Neuron (in vitro differentiated cells): Measurements from ENCODE around the gene SYT9.

Experiments used
- H2AFZ ChIP-seq: one replicate; pipeline ENCODE4 v1.6.1; 2013; ENCODE audit warnings: low read depth, mild to moderate bottlenecking, inconsistent platforms, low read length, moderate library complexity
- H3K27me3 ChIP-seq: one replicate; pipeline ENCODE4 v1.6.1; 2013; ENCODE audit warnings: low read length; ENCODE audit not compliant: insufficient read depth
- H3K36me3 ChIP-seq: one replicate; pipeline ENCODE4 v1.6.1; 2013; ENCODE audit warnings: low read length; ENCODE audit not compliant: insufficient read depth
- H3K4me1 ChIP-seq: one replicate; pipeline ENCODE4 v1.6.1; 2013; ENCODE audit warnings: low read length; ENCODE audit not compliant: insufficient read depth
- H3K4me3 ChIP-seq: 2 replicates; pipeline ENCODE4 v1.5.1; 2013; ENCODE audit warnings: mild to moderate bottlenecking, low read length, moderate library complexity
- H3K9me3 ChIP-seq: one replicate; pipeline ENCODE4 v1.6.1; 2013; ENCODE audit warnings: low read length

Gene SYT9

GRCh38 chr11:7449211-7449840 lies 197.6 kb downstream of the SYT9 start:
- Histone ChIP-seq H3K4me3 (no peak overlapping the region), H3K27me3 (no peaks in the 10 kb centered on the region), H3K36me3 (no peaks in the 10 kb centered on the region), H2AFZ (no peak overlapping the region), H3K9me3 (no peaks in the 10 kb centered on the region), H3K4me1 (no peaks in the 10 kb centered on the region)

GRCh38 chr11:7449841-7450214 lies 198.1 kb downstream of the SYT9 start:
- no peaks in the 10 kb centered on the region for H3K27me3 ChIP-seq
- no peak overlapping the region for H2AFZ ChIP-seq
- H3K36me3 ChIP-seq = no peaks in the 10 kb centered on the region
- no peak overlapping the region for H3K4me3 ChIP-seq
- no peaks in the 10 kb centered on the region for H3K9me3 ChIP-seq
- H3K4me1 ChIP-seq = no peaks in the 10 kb centered on the region

GRCh38 chr11:7450836-7451235 lies 199.1 kb downstream of the SYT9 start:
- Histone ChIP-seq H3K4me3 (no peak overlapping the region), H2AFZ (no peak overlapping the region), H3K27me3 (no peaks in the 10 kb centered on the region)

GRCh38 chr11:7451520-7451919 lies 199.8 kb downstream of the SYT9 start:
- no peaks in the 10 kb centered on the region for H3K9me3 ChIP-seq
- no peaks in the 10 kb centered on the region for H3K27me3 ChIP-seq
- no peaks in the 10 kb centered on the region for H3K4me1 ChIP-seq
- no peak overlapping the region for H2AFZ ChIP-seq
- no peak overlapping the region for H3K4me3 ChIP-seq
- H3K36me3 ChIP-seq = no peaks in the 10 kb centered on the region

More at GRCh38 chr11:7450836-7451235, 199.1 kb downstream of the SYT9 start:
- Histone ChIP-seq H3K36me3 (no peaks in the 10 kb centered on the region), H3K4me1 (no peaks in the 10 kb centered on the region), H3K9me3 (no peaks in the 10 kb centered on the region)

GRCh38 chr11:7451952-7452494 lies 200.3 kb downstream of the SYT9 start:
- no peak overlapping the region for H3K4me3 ChIP-seq
- H2AFZ ChIP-seq = no peak overlapping the region

GRCh38 chr11:7454854-7455253 lies 203.2 kb downstream of the SYT9 start:
- no peak overlapping the region for H3K4me3 ChIP-seq
- no peaks in the 10 kb centered on the region for H3K36me3 ChIP-seq
- H3K9me3 ChIP-seq = no peaks in the 10 kb centered on the region
- H3K4me1 ChIP-seq = no peaks in the 10 kb centered on the region
- H2AFZ ChIP-seq = no peak overlapping the region
- H3K27me3 ChIP-seq = no peaks in the 10 kb centered on the region

More at GRCh38 chr11:7451952-7452494, 200.3 kb downstream of the SYT9 start:
- Histone ChIP-seq H3K27me3 (no peaks in the 10 kb centered on the region), H3K36me3 (no peaks in the 10 kb centered on the region), H3K4me1 (no peaks in the 10 kb centered on the region), H3K9me3 (no peaks in the 10 kb centered on the region)

GRCh38 chr11:7457211-7457610 lies 205.5 kb downstream of the SYT9 start:
- no peaks in the 10 kb centered on the region for H3K4me1 ChIP-seq
- no peaks in the 10 kb centered on the region for H3K9me3 ChIP-seq
- no peaks in the 10 kb centered on the region for H3K36me3 ChIP-seq
- no peak overlapping the region for H3K4me3 ChIP-seq
- no peak overlapping the region for H2AFZ ChIP-seq
- H3K27me3 ChIP-seq = no peaks in the 10 kb centered on the region

- Histone ChIP-seq H3K9me3 (no peaks in the 10 kb centered on the region), H3K4me3 (no peak overlapping the region), H3K27me3 (no peaks in the 10 kb centered on the region), H2AFZ (no peak overlapping the region), H3K4me1 (no peaks in the 10 kb centered on the region), H3K36me3 (no peaks in the 10 kb centered on the region)
Observed at GRCh38 chr11:7462706-7463105, 211.0 kb downstream of the SYT9 start.

- Histone ChIP-seq H3K27me3 (no peaks in the 10 kb centered on the region), H3K36me3 (no peaks in the 10 kb centered on the region), H3K9me3 (no peaks in the 10 kb centered on the region), H2AFZ (no peak overlapping the region), H3K4me1 (no peaks in the 10 kb centered on the region), H3K4me3 (no peak overlapping the region)
Observed at GRCh38 chr11:7467652-7468051, 215.9 kb downstream of the SYT9 start.

GRCh38 chr11:7469351-7469865 lies 217.7 kb downstream of the SYT9 start:
- Histone ChIP-seq H3K9me3 (no peaks in the 10 kb centered on the region), H3K4me1 (no peaks in the 10 kb centered on the region), H2AFZ (no peak overlapping the region), H3K4me3 (no peak overlapping the region), H3K36me3 (no peaks in the 10 kb centered on the region), H3K27me3 (no peaks in the 10 kb centered on the region)

GRCh38 chr11:7471071-7471470 lies 219.4 kb downstream of the SYT9 start:
- H3K9me3 ChIP-seq = no peaks in the 10 kb centered on the region
- no peaks in the 10 kb centered on the region for H3K4me1 ChIP-seq
- no peak overlapping the region for H2AFZ ChIP-seq
- no peak overlapping the region for H3K4me3 ChIP-seq
- H3K36me3 ChIP-seq = no peaks in the 10 kb centered on the region
- H3K27me3 ChIP-seq = no peaks in the 10 kb centered on the region

- Histone ChIP-seq H3K4me1 (no peaks in the 10 kb centered on the region), H3K27me3 (peaks cover 2% of the 10 kb centered on the region), H3K4me3 (no peak overlapping the region), H2AFZ (no peak overlapping the region), H3K9me3 (no peaks in the 10 kb centered on the region), H3K36me3 (no peaks in the 10 kb centered on the region)
Observed at GRCh38 chr11:7473717-7474116, 222.0 kb downstream of the SYT9 start.

GRCh38 chr11:7480113-7480512 lies 228.4 kb downstream of the SYT9 start:
- H3K36me3 ChIP-seq = no peaks in the 10 kb centered on the region
- no peak overlapping the region for H2AFZ ChIP-seq
- H3K4me1 ChIP-seq = no peaks in the 10 kb centered on the region
- H3K4me3 ChIP-seq = no peak overlapping the region
- H3K27me3 ChIP-seq = peaks cover 2% of the 10 kb centered on the region
- no peaks in the 10 kb centered on the region for H3K9me3 ChIP-seq

- Histone ChIP-seq H3K4me1 (no peaks in the 10 kb centered on the region), H3K9me3 (no peaks in the 10 kb centered on the region), H3K36me3 (no peaks in the 10 kb centered on the region), H2AFZ (no peak overlapping the region), H3K4me3 (no peak overlapping the region), H3K27me3 (no peaks in the 10 kb centered on the region)
Observed at GRCh38 chr11:7484131-7484530, 232.4 kb downstream of the SYT9 start.
